NCI-H2171 treated with DMSO at 0.1 percent for 48 hours (cell line): ENCODE results near the gene KNDC1.

Source experiments
- DNase-seq: peaks from one replicate; lab custom pipeline; 2025; lab: John Stamatoyannopoulos, UW

Gene KNDC1

GRCh38 chr10:133206356-133207040, 46.5 kb downstream of the KNDC1 start:
- no peak for DNase-seq

GRCh38 chr10:133207041-133207600, 47.1 kb downstream of the KNDC1 start:
- DNase-seq = no peak

- no peak for DNase-seq
Observed at GRCh38 chr10:133207627-133208026, 47.6 kb downstream of the KNDC1 start.

GRCh38 chr10:133208466-133208865, 48.4 kb downstream of the KNDC1 start:
- no peak for DNase-seq

GRCh38 chr10:133209117-133209516, 49.1 kb downstream of the KNDC1 start:
- no peak for DNase-seq

GRCh38 chr10:133209641-133210040, 49.6 kb downstream of the KNDC1 start:
- no peak for DNase-seq

GRCh38 chr10:133210398-133211140, 50.5 kb downstream of the KNDC1 start:
- DNase-seq = no peak

- DNase-seq = no peak
Observed at GRCh38 chr10:133211141-133211830, 51.3 kb downstream of the KNDC1 start.

- no peak for DNase-seq
Observed at GRCh38 chr10:133211959-133212852, 52.2 kb downstream of the KNDC1 start.

GRCh38 chr10:133212853-133213494, 53.0 kb downstream of the KNDC1 start:
- DNase-seq = peak; percentile 4

- DNase-seq = no peak
Observed at GRCh38 chr10:133213641-133214467, 53.8 kb downstream of the KNDC1 start.

GRCh38 chr10:133214468-133215410, 54.7 kb downstream of the KNDC1 start:
- DNase-seq = no peak

- DNase-seq = no peak
Observed at GRCh38 chr10:133215586-133215985, 55.6 kb downstream of the KNDC1 start.

- no peak for DNase-seq
Observed at GRCh38 chr10:133216776-133217175, 56.8 kb downstream of the KNDC1 start.

- no peak for DNase-seq
Observed at GRCh38 chr10:133217800-133218589, 58.0 kb downstream of the KNDC1 start.

- DNase-seq = no peak
Observed at GRCh38 chr10:133218891-133219290, 58.9 kb downstream of the KNDC1 start.

- no peak for DNase-seq
Observed at GRCh38 chr10:133219782-133220181, 59.8 kb downstream of the KNDC1 start.

GRCh38 chr10:133221331-133221730, 61.3 kb downstream of the KNDC1 start:
- no peak for DNase-seq
